Suprapubic skin (tissue), 3 donors: ENCODE data around the gene MMP28.

Experiments used
- CTCF ChIP-seq, 2 donors: fragments of 200-600 bp in 1 of 2; fragments of 450-650 bp in 1 of 2; sonication (generic) in 1 of 2; IDR thresholded peaks; one replicate each; pipeline ENCODE4 v1.5.1; 2016 to 2019; ENCODE audit warnings: antibody characterized with exemption in 2 of 2, mild to moderate bottlenecking in 1 of 2, moderate library complexity in 1 of 2
- EP300 ChIP-seq: sonication (generic); formaldehyde crosslinking; IDR thresholded peaks from one replicate; pipeline ENCODE4 v1.6.1; 2017; ENCODE audit warnings: antibody characterized with exemption
- POLR2A ChIP-seq, 2 donors: fragments of 450-650 bp; IDR thresholded peaks; one replicate each; pipeline ENCODE4 v1.6.1; 2017; ENCODE audit warnings: antibody characterized with exemption in 2 of 2, mild to moderate bottlenecking in 2 of 2, moderate library complexity in 2 of 2

GRCh38 chr17:35809855-35810461 lies 14.5 kb upstream of the MMP28 start:
- TF ChIP-seq CTCF (IDR thresholded peaks at IDR 0.05), result no peak
- no peak for TF ChIP-seq POLR2A (IDR thresholded peaks at IDR 0.05)
- TF ChIP-seq EP300, result no peak
